CD8-positive, alpha-beta memory T cell (primary cell): ENCODE results near the gene BMF. TPM values are rescaled to one million over a fixed set of nuclear protein-coding genes. Genes with fewer than 3 reads are reported as not detected.

Experiments used
- CTCF ChIA-PET: fragments of 350-600 bp; sonication (Branson Sonifier 250); formaldehyde crosslinking; loops from one replicate; lab custom pipeline; 2021; ENCODE audit warnings: antibody characterized with exemption; lab: Charles Lee
- POLR2A ChIA-PET: fragments of 350-600 bp; sonication (Branson Sonifier 250); formaldehyde crosslinking; loops from one replicate; lab custom pipeline; 2021; ENCODE audit warnings: antibody characterized with exemption; lab: Charles Lee
- DNase-seq, 5 donors: peaks; one replicate each; pipeline versions ENCODE4 v3.0.0 to v3.0.0-alpha.2; 2020 to 2022; ENCODE audit warnings: mixed read lengths in 1 of 5
- H3K27ac ChIP-seq: one replicate; pipeline ENCODE4 v1.7.0; 2013; ENCODE audit warnings: low read depth, mild to moderate bottlenecking, low read length, moderate library complexity
- H3K27me3 ChIP-seq: 2 replicates; pipeline ENCODE4 v1.7.0; 2013; ENCODE audit warnings: low read length, mild to moderate bottlenecking; ENCODE audit not compliant: insufficient read depth, poor library complexity, severe bottlenecking
- H3K36me3 ChIP-seq: 2 replicates; pipeline ENCODE4 v1.7.0; 2013; ENCODE audit warnings: mild to moderate bottlenecking, low read length, moderate library complexity; ENCODE audit not compliant: insufficient read depth
- H3K4me1 ChIP-seq: 2 replicates; pipeline ENCODE4 v1.7.0; 2013; ENCODE audit warnings: mild to moderate bottlenecking, low read length, moderate library complexity; ENCODE audit not compliant: insufficient read depth
- H3K4me3 ChIP-seq: 2 replicates; pipeline ENCODE4 v1.7.0; 2013; ENCODE audit warnings: mild to moderate bottlenecking, low read length
- H3K9me3 ChIP-seq: 2 replicates; pipeline ENCODE4 v1.7.0; 2013; ENCODE audit warnings: mild to moderate bottlenecking, low read length
- H3K27ac Mint-ChIP-seq, 8 donors: one replicate each; pipeline ENCODE4 v1.8.0; 2020 to 2021; ENCODE audit warnings: mixed read lengths in 8 of 8, mild to moderate bottlenecking in 6 of 8, inconsistent platforms in 3 of 8, moderate library complexity in 3 of 8
- H3K27me3 Mint-ChIP-seq, 2 donors: one replicate each; pipeline ENCODE4 v1.8.0; 2020 to 2021; ENCODE audit warnings: mixed read lengths in 2 of 2, mild to moderate bottlenecking in 1 of 2, moderate library complexity in 1 of 2
- H3K36me3 Mint-ChIP-seq, 3 donors: one replicate each; pipeline ENCODE4 v1.8.0; 2020 to 2021; ENCODE audit warnings: mixed read lengths in 3 of 3, inconsistent platforms in 1 of 3, mild to moderate bottlenecking in 1 of 3
- H3K4me1 Mint-ChIP-seq, 3 donors: one replicate each; pipeline ENCODE4 v1.8.0; 2020 to 2021; ENCODE audit warnings: mixed read lengths in 3 of 3, inconsistent platforms in 1 of 3, mild to moderate bottlenecking in 1 of 3
- H3K4me3 Mint-ChIP-seq, 7 donors: one replicate each; pipeline ENCODE4 v1.8.0; 2020 to 2021; ENCODE audit warnings: mixed read lengths in 7 of 7, mild to moderate bottlenecking in 6 of 7, moderate library complexity in 4 of 7, inconsistent platforms in 2 of 7
- H3K9me3 Mint-ChIP-seq, 5 donors: one replicate each; pipeline ENCODE4 v1.8.0; 2020 to 2022; ENCODE audit warnings: mixed read lengths in 5 of 5, mild to moderate bottlenecking in 3 of 5, moderate library complexity in 2 of 5, inconsistent platforms in 1 of 5
- polyA plus RNA-seq: library from polyadenylated mRNA; unstranded; fragments of 300-500 nt; fragmentation: Illumina TruSeq; gene quantifications from one replicate; pipeline ENCODE4 v1.2.3, GENCODE V29; 2021
- total RNA-seq, 2 experiments: library from RNA; stranded (reverse); gene quantifications; one replicate each; pipeline ENCODE4 v1.2.3, GENCODE V29; 2021

The BMF gene
- total and polyA plus RNA-seq, 3 experiments from 2014 or later = 2.3 to 16.8 (median 15.3) TPM

GRCh38 chr15:40053831-40054604, 54.7 kb downstream of the BMF start:
- no peak overlapping the region for H3K4me3 ChIP-seq
- peak overlapping the region in 4 of 7 donors; percentile 58 to 77 (median 72) for H3K4me3 Mint-ChIP-seq
- peak overlapping the region in 5 of 8 donors; percentile 23 to 83 (median 75) for H3K27ac Mint-ChIP-seq
- H3K27ac ChIP-seq = no peak overlapping the region
- no peaks in the 10 kb centered on the region for H3K27me3 Mint-ChIP-seq
- ChIA-PET CTCF (interaction anchor here (1.2 to 2.4 kb wide), 5 partner anchors 8 to 221 kb away, joined by 3 to 13 read pairs (median 5); no protein-coding TSS in a partner anchor), POLR2A (interaction anchor here (0.5 to 1.0 kb wide), 2 partner anchors 20 to 52 kb away, joined by 4 to 7 read pairs; no protein-coding TSS in a partner anchor)
- peaks cover 49% of the 10 kb centered on the region for H3K4me1 ChIP-seq
- H3K27me3 ChIP-seq = no peaks in the 10 kb centered on the region
- H3K36me3 Mint-ChIP-seq = peaks cover 0 to 2% (median 0%) of the 10 kb centered on the region in 3 donors
- peaks cover 66 to 89% (median 82%) of the 10 kb centered on the region in 3 donors for H3K4me1 Mint-ChIP-seq
- no peaks in the 10 kb centered on the region for H3K36me3 ChIP-seq
- DNase-seq = no peak
- no peaks in the 10 kb centered on the region for H3K9me3 ChIP-seq
- no peaks in the 10 kb centered on the region for H3K9me3 Mint-ChIP-seq

GRCh38 chr15:40053079-40053830, 55.4 kb downstream of the BMF start:
- Histone ChIP-seq H3K36me3 (no peaks in the 10 kb centered on the region), H3K9me3 (no peaks in the 10 kb centered on the region), H3K4me3 (no peak overlapping the region), H3K27ac (no peak overlapping the region), H3K4me1 (peaks cover 55% of the 10 kb centered on the region), H3K27me3 (no peaks in the 10 kb centered on the region)
- H3K4me1 Mint-ChIP-seq = peaks cover 67 to 90% (median 83%) of the 10 kb centered on the region in 3 donors
- H3K27ac Mint-ChIP-seq = peak overlapping the region in 7 of 8 donors; percentile 20 to 75 (median 44)
- ChIA-PET CTCF (interaction anchor here (0.7 to 2.4 kb wide), 5 partner anchors 48 to 226 kb away, joined by 3 to 13 read pairs (median 3); no protein-coding TSS in a partner anchor), POLR2A (interaction anchor here (0.5 to 1.9 kb wide), 2 partner anchors 20 to 45 kb away, joined by 4 to 5 read pairs; no protein-coding TSS in a partner anchor)
- peaks cover 0 to 2% (median 0%) of the 10 kb centered on the region in 3 donors for H3K36me3 Mint-ChIP-seq
- no peaks in the 10 kb centered on the region for H3K27me3 Mint-ChIP-seq
- DNase-seq = no peak
- H3K9me3 Mint-ChIP-seq = no peaks in the 10 kb centered on the region
- H3K4me3 Mint-ChIP-seq = peak overlapping the region in 3 of 7 donors; percentile 6 to 12 (median 6)

DNA sequence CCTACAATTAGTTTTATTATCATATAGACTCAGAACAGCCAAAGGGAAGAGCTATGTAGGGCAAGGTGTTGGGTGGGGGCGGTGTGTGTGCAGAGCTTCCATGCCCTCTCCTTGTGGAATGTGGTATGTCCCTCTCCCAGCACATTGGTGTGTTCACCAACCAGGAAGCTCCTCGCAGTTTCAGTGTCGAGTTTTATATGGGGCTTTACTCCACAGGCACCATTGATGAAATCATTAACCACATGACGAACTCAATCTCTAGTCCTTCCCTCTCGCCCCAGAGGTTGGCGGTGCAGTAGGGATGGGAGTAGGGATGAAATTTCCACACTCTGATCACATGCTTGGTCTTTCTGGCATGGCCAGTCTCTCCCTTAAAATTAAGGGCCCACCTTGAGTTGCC, 56.1 kb downstream of the BMF start:
- Histone ChIP-seq H3K27ac (no peak overlapping the region), H3K4me1 (peaks cover 62% of the 10 kb centered on the region), H3K36me3 (no peaks in the 10 kb centered on the region), H3K4me3 (no peak overlapping the region), H3K9me3 (no peaks in the 10 kb centered on the region), H3K27me3 (no peaks in the 10 kb centered on the region)
- Mint-ChIP-seq H3K27me3 (no peaks in the 10 kb centered on the region), H3K9me3 (no peaks in the 10 kb centered on the region), H3K36me3 (no peaks in the 10 kb centered on the region), H3K4me3 (peak overlapping the region in 1 of 7 donors; percentile 27), H3K27ac (peak overlapping the region in 7 of 8 donors; percentile 25 to 87 (median 64)), H3K4me1 (peaks cover 68 to 90% (median 83%) of the 10 kb centered on the region in 3 donors)
- POLR2A ChIA-PET = interaction anchor here (1.9 kb wide), 1 partner anchor 46 kb away, joined by 5 read pairs; no protein-coding TSS in a partner anchor
- DNase-seq = no peak
- CTCF ChIA-PET = interaction anchor here (0.7 to 2.0 kb wide), 4 partner anchors 52 to 255 kb away, joined by 3 to 5 read pairs (median 3); partner anchors contain the start of gene PLCB2

GRCh38 chr15:40051616-40052415, 56.9 kb downstream of the BMF start:
- peak overlapping the region in 2 of 7 donors; percentile 22 to 24 for H3K4me3 Mint-ChIP-seq
- H3K4me1 Mint-ChIP-seq = peaks cover 74 to 94% (median 90%) of the 10 kb centered on the region in 3 donors
- ChIA-PET CTCF (interaction anchor here (0.8 to 2.0 kb wide), 5 partner anchors 53 to 256 kb away, joined by 3 to 7 read pairs (median 3); partner anchors contain the start of gene PLCB2), POLR2A (interaction anchor here (0.6 to 1.9 kb wide), 2 partner anchors 47 to 149 kb away, joined by 3 to 5 read pairs; no protein-coding TSS in a partner anchor)
- H3K27me3 ChIP-seq = no peaks in the 10 kb centered on the region
- peak overlapping the region in 7 of 8 donors; percentile 25 to 87 (median 64) for H3K27ac Mint-ChIP-seq
- no peaks in the 10 kb centered on the region for H3K27me3 Mint-ChIP-seq
- H3K36me3 Mint-ChIP-seq = no peaks in the 10 kb centered on the region
- DNase-seq = no peak
- no peaks in the 10 kb centered on the region for H3K9me3 ChIP-seq
- no peaks in the 10 kb centered on the region for H3K9me3 Mint-ChIP-seq
- no peak overlapping the region for H3K27ac ChIP-seq
- H3K4me3 ChIP-seq = no peak overlapping the region
- H3K36me3 ChIP-seq = no peaks in the 10 kb centered on the region
- peaks cover 70% of the 10 kb centered on the region for H3K4me1 ChIP-seq

GRCh38 chr15:40050788-40051470, 57.8 kb downstream of the BMF start:
- no peaks in the 10 kb centered on the region for H3K9me3 Mint-ChIP-seq
- H3K27ac ChIP-seq = no peak overlapping the region
- H3K4me3 Mint-ChIP-seq = peak overlapping the region in 1 of 7 donors; percentile 20
- H3K4me3 ChIP-seq = no peak overlapping the region
- H3K27ac Mint-ChIP-seq = peak overlapping the region in 3 of 8 donors; percentile 25 to 78 (median 75)
- peaks cover 75 to 93% (median 87%) of the 10 kb centered on the region in 3 donors for H3K4me1 Mint-ChIP-seq
- no peaks in the 10 kb centered on the region for H3K9me3 ChIP-seq
- H3K36me3 Mint-ChIP-seq = no peaks in the 10 kb centered on the region
- POLR2A ChIA-PET = interaction anchor here (1.9 kb wide), 1 partner anchor 48 kb away, joined by 5 read pairs; no protein-coding TSS in a partner anchor
- no peaks in the 10 kb centered on the region for H3K27me3 Mint-ChIP-seq
- no peaks in the 10 kb centered on the region for H3K27me3 ChIP-seq
- H3K36me3 ChIP-seq = no peaks in the 10 kb centered on the region
- peak in 1 of 5 donors; percentile 60 for DNase-seq
- CTCF ChIA-PET = interaction anchor here (1.6 to 2.0 kb wide), 2 partner anchors 54 to 56 kb away, joined by 5 to 7 read pairs; no protein-coding TSS in a partner anchor
- peaks cover 69% of the 10 kb centered on the region for H3K4me1 ChIP-seq

DNA sequence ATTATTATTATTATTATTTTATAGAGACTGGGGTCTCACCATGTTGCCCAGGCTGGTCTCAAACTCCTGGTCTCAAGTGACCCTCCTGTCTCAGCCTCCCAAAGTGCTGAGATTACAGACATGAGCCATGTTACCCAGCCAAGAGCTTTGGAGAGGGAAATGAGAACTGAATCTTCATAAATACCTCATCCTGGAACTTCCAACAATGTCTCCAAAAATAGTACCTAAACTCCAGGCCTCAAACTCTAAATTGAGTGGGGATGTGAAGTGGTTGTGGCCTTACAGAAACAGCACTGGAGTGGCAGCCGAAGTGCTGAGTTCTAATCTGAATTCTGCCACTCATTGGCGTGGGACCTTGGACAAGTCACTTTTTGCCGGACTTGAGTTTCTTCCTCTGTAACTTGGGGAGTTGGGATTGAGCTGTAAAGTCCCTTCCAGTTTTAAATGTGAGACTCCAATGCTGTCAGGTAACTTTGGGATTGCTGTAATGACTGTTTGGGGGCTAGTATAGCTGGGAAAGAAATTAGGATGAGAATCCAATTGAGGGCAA, 59.7 kb downstream of the BMF start:
- CTCF ChIA-PET = interaction anchor here (0.9 to 7.9 kb wide), 9 partner anchors 10 to 259 kb away, joined by 3 to 140 read pairs (median 6); partner anchors contain the start of genes PLCB2 and SRP14
- H3K4me1 Mint-ChIP-seq = peaks cover 69 to 88% (median 81%) of the 10 kb centered on the region in 3 donors

More for the DNA sequence above, 59.7 kb downstream of the BMF start:
- Mint-ChIP-seq H3K9me3 (no peaks in the 10 kb centered on the region), H3K36me3 (no peaks in the 10 kb centered on the region), H3K27ac (peak overlapping the region in 5 of 8 donors; percentile 17 to 81 (median 50)), H3K4me3 (peak overlapping the region in 5 of 7 donors; percentile 8 to 32 (median 15)), H3K27me3 (no peaks in the 10 kb centered on the region)
- no peaks in the 10 kb centered on the region for H3K9me3 ChIP-seq
- no peak overlapping the region for H3K27ac ChIP-seq
- POLR2A ChIA-PET = interaction anchor here (0.7 to 1.7 kb wide), 4 partner anchors 9 to 60 kb away, joined by 3 to 7 read pairs (median 4); partner anchors contain the start of genes BMF and SRP14
- no peak overlapping the region for H3K4me3 ChIP-seq
- H3K27me3 ChIP-seq = no peaks in the 10 kb centered on the region
- peaks cover 63% of the 10 kb centered on the region for H3K4me1 ChIP-seq
- H3K36me3 ChIP-seq = no peaks in the 10 kb centered on the region
- DNase-seq = no peak
